Measurements from ENCODE around the gene MGAT5B. TPM values are rescaled to one million over a fixed set of nuclear protein-coding genes. Genes with fewer than 3 reads are reported as not detected.
"Not testable (repeated sequence)": the region's sequence is repeated elsewhere in the genome, so short reads cannot be mapped to it uniquely, and the experiment has no call there.

MGAT5B gene
- polyA plus RNA-seq, 1 donor, result 0.38 TPM

- no peak for DNase-seq (ENCODE audit: low read depth)
These were observed 80.6 kb downstream of the MGAT5B start for GRCh38 chr17:76948726-76949342.

- DNase-seq (ENCODE audit: low read depth), result no peak
These were observed 81.9 kb downstream of the MGAT5B start for GRCh38 chr17:76949913-76950695.

- no peak for DNase-seq (ENCODE audit: low read depth)
These were observed 83.2 kb downstream of the MGAT5B start for GRCh38 chr17:76951375-76951905.

- no peak for DNase-seq (ENCODE audit: low read depth)
These were observed 84.2 kb downstream of the MGAT5B start for GRCh38 chr17:76952402-76952801.

GRCh38 chr17:76953066-76953465, 84.9 kb downstream of the MGAT5B start:
- DNase-seq (ENCODE audit: low read depth), result no peak

GRCh38 chr17:76953946-76954345, 85.7 kb downstream of the MGAT5B start:
- DNase-seq (ENCODE audit: low read depth), result no peak

GRCh38 chr17:76955191-76955590, 87.0 kb downstream of the MGAT5B start:
- no peak for DNase-seq (ENCODE audit: low read depth)

GRCh38 chr17:76956846-76957540, 88.8 kb downstream of the MGAT5B start:
- DNase-seq (ENCODE audit: low read depth), result no peak

GRCh38 chr17:76957678-76958464, 89.7 kb downstream of the MGAT5B start:
- peak; percentile 26 for DNase-seq (ENCODE audit: low read depth)

- DNase-seq (ENCODE audit: low read depth), result no peak
These were observed 90.8 kb downstream of the MGAT5B start for GRCh38 chr17:76958974-76959373.

GRCh38 chr17:76961869-76962268, 93.7 kb downstream of the MGAT5B start:
- no peak for DNase-seq (ENCODE audit: low read depth)

- no peak for DNase-seq (ENCODE audit: low read depth)
These were observed 94.7 kb downstream of the MGAT5B start for GRCh38 chr17:76962858-76963257.

GRCh38 chr17:76966016-76966415, 97.8 kb downstream of the MGAT5B start:
- DNase-seq (ENCODE audit: low read depth), result no peak

- DNase-seq (ENCODE audit: low read depth), result no peak
These were observed 98.4 kb downstream of the MGAT5B start for GRCh38 chr17:76966486-76967181.

GRCh38 chr17:76967762-76968161, 99.6 kb downstream of the MGAT5B start:
- no peak for DNase-seq (ENCODE audit: low read depth)

- no peak for DNase-seq (ENCODE audit: low read depth)
These were observed 100.7 kb downstream of the MGAT5B start for GRCh38 chr17:76968707-76969597.

GRCh38 chr17:76969598-76970172, 101.5 kb downstream of the MGAT5B start:
- no peak for DNase-seq (ENCODE audit: low read depth)

GRCh38 chr17:76970228-76970627, 102.0 kb downstream of the MGAT5B start:
- DNase-seq (ENCODE audit: low read depth), result not testable (repeated sequence)

GRCh38 chr17:76972046-76972641, 103.9 kb downstream of the MGAT5B start:
- DNase-seq (ENCODE audit: low read depth), result no peak
